Duodenal mucosa (tissue), 2 donors: ENCODE results near the gene PNLIPRP1.

Source experiments
- H3K27ac ChIP-seq: one replicate; pipeline ENCODE4 v1.7.0; 2013; ENCODE audit warnings: low read depth, low read length
- H3K27me3 ChIP-seq, 2 donors: one replicate each; pipeline ENCODE4 v1.7.0; 2013; ENCODE audit warnings: low read length in 2 of 2, control low read depth in 1 of 2; ENCODE audit not compliant: insufficient read depth in 2 of 2, control insufficient read depth in 1 of 2
- H3K36me3 ChIP-seq, 2 donors: one replicate each; pipeline ENCODE4 v1.7.0; 2013; ENCODE audit warnings: low read length in 2 of 2, control low read depth in 1 of 2; ENCODE audit not compliant: insufficient read depth in 2 of 2, control insufficient read depth in 1 of 2
- H3K4me1 ChIP-seq, 2 donors: one replicate each; pipeline ENCODE4 v1.7.0; 2013; ENCODE audit warnings: low read length in 2 of 2, control low read depth in 1 of 2; ENCODE audit not compliant: insufficient read depth in 2 of 2, control insufficient read depth in 1 of 2
- H3K4me3 ChIP-seq, 2 donors: one replicate each; pipeline ENCODE4 v1.7.0; 2013; ENCODE audit warnings: low read length in 2 of 2, low read depth in 1 of 2
- H3K9ac ChIP-seq, 2 donors: one replicate each; pipeline ENCODE4 v1.7.0; 2013; ENCODE audit warnings: low read length in 2 of 2, low read depth in 1 of 2
- H3K9me3 ChIP-seq, 2 donors: one replicate each; pipeline ENCODE4 v1.7.0; 2013; ENCODE audit warnings: low read length in 2 of 2, control low read depth in 1 of 2; ENCODE audit not compliant: control insufficient read depth in 1 of 2

PNLIPRP1 gene

GRCh38 chr10:116629340-116629739, 38.6 kb downstream of the PNLIPRP1 start:
- Histone ChIP-seq H3K4me1 (no peaks in the 10 kb centered on the region), H3K9me3 (no peaks in the 10 kb centered on the region), H3K27me3 (no peaks in the 10 kb centered on the region), H3K27ac (no peak overlapping the region), H3K4me3 (no peak overlapping the region), H3K36me3 (peaks cover 25 to 40% of the 10 kb centered on the region in 2 donors), H3K9ac (no peak overlapping the region)

GRCh38 chr10:116630020-116630419, 39.3 kb downstream of the PNLIPRP1 start:
- no peaks in the 10 kb centered on the region for H3K27me3 ChIP-seq
- H3K9ac ChIP-seq, result no peak overlapping the region
- peaks cover 25 to 40% of the 10 kb centered on the region in 2 donors for H3K36me3 ChIP-seq
- H3K4me3 ChIP-seq, result no peak overlapping the region
- H3K9me3 ChIP-seq, result no peaks in the 10 kb centered on the region
- H3K4me1 ChIP-seq, result no peaks in the 10 kb centered on the region
- H3K27ac ChIP-seq, result no peak overlapping the region

- H3K36me3 ChIP-seq, result peaks cover 18 to 31% of the 10 kb centered on the region in 2 donors
- H3K4me1 ChIP-seq, result no peaks in the 10 kb centered on the region
- no peak overlapping the region for H3K27ac ChIP-seq
These were observed 41.1 kb downstream of the PNLIPRP1 start for GRCh38 chr10:116631871-116632295.

GRCh38 chr10:116632596-116633215, 41.9 kb downstream of the PNLIPRP1 start:
- Histone ChIP-seq H3K27me3 (no peaks in the 10 kb centered on the region), H3K27ac (no peak overlapping the region), H3K9me3 (no peaks in the 10 kb centered on the region), H3K4me3 (no peak overlapping the region), H3K9ac (no peak overlapping the region), H3K4me1 (no peaks in the 10 kb centered on the region), H3K36me3 (peaks cover 18 to 32% of the 10 kb centered on the region in 2 donors)

More at GRCh38 chr10:116631871-116632295, 41.1 kb downstream of the PNLIPRP1 start:
- no peaks in the 10 kb centered on the region for H3K27me3 ChIP-seq
- H3K4me3 ChIP-seq, result no peak overlapping the region
- H3K9ac ChIP-seq, result no peak overlapping the region
- no peaks in the 10 kb centered on the region for H3K9me3 ChIP-seq

GRCh38 chr10:116633216-116633600, 42.4 kb downstream of the PNLIPRP1 start:
- Histone ChIP-seq H3K27ac (no peak overlapping the region), H3K9ac (no peak overlapping the region), H3K4me1 (no peaks in the 10 kb centered on the region), H3K36me3 (peaks cover 18 to 35% of the 10 kb centered on the region in 2 donors), H3K4me3 (no peak overlapping the region), H3K27me3 (no peaks in the 10 kb centered on the region), H3K9me3 (no peaks in the 10 kb centered on the region)

- Histone ChIP-seq H3K9ac (no peak overlapping the region), H3K9me3 (no peaks in the 10 kb centered on the region), H3K4me3 (no peak overlapping the region), H3K36me3 (peaks cover 18 to 29% of the 10 kb centered on the region in 2 donors), H3K4me1 (no peaks in the 10 kb centered on the region), H3K27ac (no peak overlapping the region), H3K27me3 (no peaks in the 10 kb centered on the region)
These were observed 43.6 kb downstream of the PNLIPRP1 start for GRCh38 chr10:116634126-116634975.

- Histone ChIP-seq H3K36me3 (peaks cover 7 to 17% of the 10 kb centered on the region in 2 donors), H3K27ac (no peak overlapping the region), H3K27me3 (no peaks in the 10 kb centered on the region), H3K4me1 (no peaks in the 10 kb centered on the region), H3K9me3 (no peaks in the 10 kb centered on the region), H3K4me3 (no peak overlapping the region), H3K9ac (no peak overlapping the region)
These were observed 45.6 kb downstream of the PNLIPRP1 start for GRCh38 chr10:116636385-116636784.

- Histone ChIP-seq H3K9ac (no peak overlapping the region), H3K4me1 (no peaks in the 10 kb centered on the region), H3K9me3 (no peaks in the 10 kb centered on the region), H3K36me3 (peaks cover 7 to 17% of the 10 kb centered on the region in 2 donors), H3K27me3 (no peaks in the 10 kb centered on the region), H3K4me3 (no peak overlapping the region), H3K27ac (no peak overlapping the region)
These were observed 46.2 kb downstream of the PNLIPRP1 start for GRCh38 chr10:116636976-116637375.

GRCh38 chr10:116637830-116638229, 47.1 kb downstream of the PNLIPRP1 start:
- Histone ChIP-seq H3K36me3 (peaks cover 3 to 23% of the 10 kb centered on the region in 2 donors), H3K9me3 (no peaks in the 10 kb centered on the region), H3K4me3 (no peak overlapping the region), H3K27ac (no peak overlapping the region), H3K27me3 (no peaks in the 10 kb centered on the region), H3K4me1 (no peaks in the 10 kb centered on the region), H3K9ac (no peak overlapping the region)

- no peak overlapping the region for H3K9ac ChIP-seq
- H3K27me3 ChIP-seq, result no peaks in the 10 kb centered on the region
- peaks cover 12 to 23% of the 10 kb centered on the region in 2 donors for H3K36me3 ChIP-seq
- no peaks in the 10 kb centered on the region for H3K4me1 ChIP-seq
- H3K4me3 ChIP-seq, result no peak overlapping the region
- no peaks in the 10 kb centered on the region for H3K9me3 ChIP-seq
- no peak overlapping the region for H3K27ac ChIP-seq
These were observed 55.7 kb downstream of the PNLIPRP1 start for GRCh38 chr10:116646502-116646901.
